GM10847 (cell line): ENCODE results near the gene FHOD3.

ENCODE experiments used
- POLR2A ChIP-seq: IDR thresholded peaks from 2 replicates; pipeline ENCODE4 v1.6.1; 2011; ENCODE audit not compliant: insufficient read length; ENCODE audit errors: extremely low read depth

Gene FHOD3

GRCh38 chr18:36307513-36307912 is 10.0 kb downstream of the FHOD3 start:
- TF ChIP-seq POLR2A, result no peak

GRCh38 chr18:36308711-36309435 is 11.4 kb downstream of the FHOD3 start:
- no peak for TF ChIP-seq POLR2A

- no peak for TF ChIP-seq POLR2A
Observed at GRCh38 chr18:36309436-36310391, 12.2 kb downstream of the FHOD3 start.

GRCh38 chr18:36311026-36311570 is 13.6 kb downstream of the FHOD3 start:
- no peak for TF ChIP-seq POLR2A

GRCh38 chr18:36312806-36313395 is 15.4 kb downstream of the FHOD3 start:
- TF ChIP-seq POLR2A, result no peak

- TF ChIP-seq POLR2A, result no peak
Observed at GRCh38 chr18:36314098-36314497, 16.6 kb downstream of the FHOD3 start.

- no peak for TF ChIP-seq POLR2A
Observed at GRCh38 chr18:36314754-36315153, 17.2 kb downstream of the FHOD3 start.

- TF ChIP-seq POLR2A, result no peak
Observed at GRCh38 chr18:36315736-36316135, 18.2 kb downstream of the FHOD3 start.

GRCh38 chr18:36316246-36316645 is 18.7 kb downstream of the FHOD3 start:
- TF ChIP-seq POLR2A, result no peak

GRCh38 chr18:36321658-36322407 is 24.3 kb downstream of the FHOD3 start:
- TF ChIP-seq POLR2A, result no peak

GRCh38 chr18:36322408-36322728 is 24.9 kb downstream of the FHOD3 start:
- no peak for TF ChIP-seq POLR2A

- no peak for TF ChIP-seq POLR2A
Observed at GRCh38 chr18:36322734-36323133, 25.2 kb downstream of the FHOD3 start.

GRCh38 chr18:36323421-36323820 is 25.9 kb downstream of the FHOD3 start:
- TF ChIP-seq POLR2A, result no peak

GRCh38 chr18:36325846-36326245 is 28.3 kb downstream of the FHOD3 start:
- TF ChIP-seq POLR2A, result no peak

- no peak for TF ChIP-seq POLR2A
Observed at GRCh38 chr18:36326771-36327170, 29.3 kb downstream of the FHOD3 start.
